Anterior cingulate cortex (tissue), 58 donors: ENCODE measurements around the gene B3GNT3.
A peak's percentile ranks its signal among the peaks of the same experiment; 100 is the strongest.

Source experiments
- DNase-seq, 58 donors: peaks; one replicate each; lab custom pipeline; 2025; lab: John Stamatoyannopoulos, UW

B3GNT3 gene, protein sequence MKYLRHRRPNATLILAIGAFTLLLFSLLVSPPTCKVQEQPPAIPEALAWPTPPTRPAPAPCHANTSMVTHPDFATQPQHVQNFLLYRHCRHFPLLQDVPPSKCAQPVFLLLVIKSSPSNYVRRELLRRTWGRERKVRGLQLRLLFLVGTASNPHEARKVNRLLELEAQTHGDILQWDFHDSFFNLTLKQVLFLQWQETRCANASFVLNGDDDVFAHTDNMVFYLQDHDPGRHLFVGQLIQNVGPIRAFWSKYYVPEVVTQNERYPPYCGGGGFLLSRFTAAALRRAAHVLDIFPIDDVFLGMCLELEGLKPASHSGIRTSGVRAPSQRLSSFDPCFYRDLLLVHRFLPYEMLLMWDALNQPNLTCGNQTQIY

DNA sequence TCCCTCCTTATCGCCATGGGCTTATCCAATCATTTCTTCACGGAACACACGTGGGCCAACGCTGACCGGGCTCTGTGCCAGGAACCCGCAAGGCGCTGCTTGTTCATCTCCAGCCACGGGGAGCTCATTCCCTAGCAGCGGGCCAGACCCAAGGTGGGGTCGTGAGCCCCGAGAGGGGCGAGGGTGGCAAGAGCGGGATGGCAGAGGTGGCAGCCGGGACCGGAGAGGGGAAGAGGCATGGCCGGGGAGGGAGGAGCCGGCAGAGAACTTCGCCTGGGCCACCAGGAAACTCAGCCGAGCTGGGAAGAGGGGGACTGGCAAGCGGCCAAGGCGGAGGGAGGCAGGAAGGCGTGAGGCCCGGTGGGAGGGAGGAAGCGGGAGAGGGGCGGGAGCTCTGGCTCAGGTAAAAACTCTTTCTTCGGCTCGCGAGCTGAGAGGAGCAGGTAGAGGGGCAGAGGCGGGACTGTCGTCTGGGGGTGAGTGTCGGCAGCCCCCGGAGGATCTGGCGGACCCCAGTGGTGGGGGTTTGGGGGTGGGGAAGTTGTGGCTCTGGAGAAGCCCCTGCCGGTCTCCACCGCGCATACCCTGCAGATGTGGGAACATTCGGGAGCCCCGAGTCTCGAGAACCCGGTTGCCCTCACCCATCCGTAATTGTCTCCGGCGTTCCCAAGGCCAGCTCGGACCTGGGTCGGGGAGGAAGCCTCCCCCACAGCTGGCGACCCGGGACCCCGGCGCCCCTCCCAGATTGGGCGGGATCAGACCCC, at the start of gene B3GNT3:
B3GNT3 (plus strand) TSS at position 408 of the 764 bp plus-strand sequence. CDS start 12,670 bp downstream, outside the sequence.
- DNase-seq = peak in 1 of 58 donors; percentile 4

DNA sequence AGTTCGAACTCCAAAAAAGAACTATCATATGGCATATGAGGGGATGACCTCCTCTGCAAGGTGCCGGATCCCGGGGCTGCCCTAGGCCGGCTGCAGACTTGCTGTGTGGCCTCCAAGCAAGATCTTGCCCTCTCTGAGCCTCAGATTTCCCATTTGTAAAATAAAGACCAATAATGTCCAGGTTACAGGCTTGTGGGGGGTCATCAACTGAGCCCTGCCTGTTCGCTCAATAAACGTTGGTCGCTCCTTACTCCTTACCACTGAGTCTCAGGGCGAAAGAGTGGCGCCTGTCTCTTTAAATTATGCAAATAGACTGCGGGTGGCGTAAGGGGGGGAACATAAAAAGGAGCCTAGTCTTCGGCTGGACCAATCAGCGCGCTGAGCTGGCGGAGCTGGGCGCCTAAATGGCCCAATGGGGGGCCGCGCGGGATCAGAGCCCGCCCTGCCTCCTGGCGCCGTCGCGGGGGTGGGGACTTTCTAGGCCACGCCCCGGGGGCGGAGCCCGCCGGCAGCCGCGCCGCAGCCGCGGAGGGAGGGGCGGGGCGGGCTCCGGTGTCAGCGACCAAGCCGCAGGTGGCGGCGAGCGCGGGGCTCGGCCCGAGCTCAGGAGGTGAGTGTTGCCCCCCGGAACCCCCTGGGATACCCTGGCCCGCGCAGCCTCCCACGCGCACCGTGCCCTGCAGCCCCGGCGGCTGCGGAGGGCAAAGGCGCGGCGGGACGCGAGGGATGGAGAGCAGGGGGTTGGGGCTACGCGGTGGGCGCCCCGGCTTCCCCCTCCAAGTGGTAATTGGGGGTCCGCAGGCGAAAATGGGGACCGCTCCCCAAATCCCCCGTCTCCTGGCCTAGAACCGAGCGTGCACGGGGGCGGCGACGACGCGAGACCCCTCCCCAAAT, 47.5 kb upstream of the B3GNT3 start:
- DNase-seq = peak; percentile 69 to 97 (median 92)

DNA sequence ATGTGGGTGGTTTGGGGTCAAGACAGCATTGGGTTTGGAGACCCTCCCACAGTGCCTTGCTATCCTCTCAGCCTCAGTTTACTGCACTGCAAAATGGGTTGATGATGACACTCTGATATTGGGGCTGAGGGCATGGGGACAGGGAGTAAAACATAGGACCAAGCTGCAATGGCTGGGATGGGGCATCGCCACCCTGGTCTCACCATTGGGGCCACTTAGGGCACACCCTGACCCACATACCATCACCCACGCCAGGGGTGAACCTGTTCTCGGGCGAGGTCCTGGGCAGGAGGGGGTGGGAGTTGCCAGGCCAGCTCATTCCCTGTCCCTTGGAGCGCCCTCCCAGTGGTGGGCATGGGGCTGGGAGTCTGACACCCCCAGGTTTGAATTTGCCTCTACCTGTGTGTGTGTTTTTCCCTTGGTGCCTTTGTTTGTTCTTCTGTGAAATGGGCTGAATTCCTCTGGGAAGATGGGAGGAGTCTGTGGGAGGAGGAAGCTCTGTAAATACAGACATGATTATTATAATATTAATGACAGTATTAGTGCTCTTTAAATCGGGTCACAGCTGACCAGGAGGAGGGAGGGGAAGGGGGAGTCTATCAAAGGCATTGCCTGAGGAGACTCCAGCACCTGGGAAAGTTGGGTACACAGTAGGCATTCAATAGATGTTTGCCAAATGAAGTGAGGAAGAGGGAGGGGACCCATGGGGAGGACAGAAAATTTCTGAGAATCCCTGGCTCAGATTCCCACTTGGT, 45.9 kb upstream of the B3GNT3 start:
- no peak for DNase-seq

DNA sequence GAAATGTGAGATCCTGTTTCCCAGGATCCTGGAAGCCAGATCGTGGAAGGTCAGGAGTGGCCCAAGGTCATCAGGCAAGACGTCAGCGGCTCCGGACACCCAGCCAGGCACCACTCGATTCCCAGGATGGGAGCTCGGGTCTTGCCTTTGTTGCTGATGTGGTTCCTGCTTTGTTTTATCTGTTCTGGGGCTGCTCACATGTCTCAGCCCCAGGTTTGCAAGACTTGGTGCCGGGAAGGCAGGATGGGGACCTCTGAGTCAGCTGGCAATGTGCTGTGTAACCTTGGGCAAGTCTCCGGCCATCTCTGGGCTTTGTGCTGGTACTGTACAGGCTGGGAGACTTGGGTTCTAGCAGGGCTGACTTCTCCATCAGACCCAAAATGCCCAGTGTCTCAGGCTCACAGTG, 45.0 kb upstream of the B3GNT3 start:
- DNase-seq = peak in 8 of 58 donors; percentile 3 to 44 (median 20)

DNA sequence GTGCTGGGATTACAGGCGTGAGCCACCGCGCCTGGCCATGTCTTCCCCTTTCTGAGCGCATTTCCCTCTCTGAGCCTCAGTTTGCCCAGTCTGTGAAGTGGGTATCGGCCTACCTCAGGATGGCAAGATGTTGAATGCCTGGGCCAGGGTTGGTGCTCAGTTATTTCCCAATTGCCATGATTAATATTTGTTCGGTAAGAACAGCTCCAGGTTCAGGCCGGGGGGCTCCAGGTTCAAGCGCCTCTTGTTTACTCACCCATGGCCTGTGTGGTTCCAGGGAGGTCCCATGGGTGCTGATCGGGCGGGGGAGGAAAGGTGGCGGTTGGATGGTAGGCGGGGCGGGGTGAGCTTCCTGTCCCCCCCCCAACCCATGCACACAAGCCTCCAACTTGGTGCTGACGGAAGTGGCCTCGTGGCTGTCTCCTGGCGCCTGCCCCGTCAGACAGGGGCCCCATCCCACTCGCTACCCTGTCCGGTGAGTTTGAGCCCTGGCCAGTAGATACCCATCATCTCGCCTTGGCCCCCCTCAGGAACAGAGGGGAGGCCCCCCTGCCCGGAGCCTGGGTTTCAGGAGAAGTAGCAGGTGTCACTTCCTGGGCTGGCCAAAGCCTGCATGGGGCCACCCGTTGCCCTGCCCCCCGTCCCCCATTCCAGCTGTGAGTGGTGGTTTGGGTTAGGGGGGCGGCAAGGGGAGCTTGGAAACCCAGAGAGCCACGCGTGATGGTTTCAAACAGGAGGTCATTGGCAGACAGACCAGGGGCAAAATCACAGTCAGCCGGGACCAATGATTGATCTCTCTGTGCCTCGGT, 43.6 kb upstream of the B3GNT3 start, which contains the start of gene FCHO1:
FCHO1 (plus strand) TSS at position 375 of the 809 bp plus-strand sequence. CDS start 3,688 bp downstream, outside the sequence.
- peak in 32 of 58 donors; percentile 3 to 57 (median 30) for DNase-seq

DNA sequence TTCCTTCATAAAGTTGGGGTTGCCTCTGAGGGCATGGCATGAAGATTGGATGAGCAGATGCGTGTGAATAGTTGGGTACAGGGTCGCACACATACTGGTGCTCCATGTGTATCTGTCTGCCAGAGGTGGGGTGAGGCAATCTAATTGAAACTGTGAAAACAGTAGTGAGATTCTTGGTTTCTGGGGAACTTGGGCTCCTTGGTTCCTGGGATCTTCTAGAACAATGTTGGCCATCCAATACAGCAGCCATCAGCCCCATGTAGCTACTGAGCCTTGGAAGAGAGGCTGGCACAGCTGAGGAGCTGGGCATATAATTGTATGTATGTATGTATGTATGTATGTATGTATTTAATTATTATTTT, 43.0 kb upstream of the B3GNT3 start:
- no peak for DNase-seq

DNA sequence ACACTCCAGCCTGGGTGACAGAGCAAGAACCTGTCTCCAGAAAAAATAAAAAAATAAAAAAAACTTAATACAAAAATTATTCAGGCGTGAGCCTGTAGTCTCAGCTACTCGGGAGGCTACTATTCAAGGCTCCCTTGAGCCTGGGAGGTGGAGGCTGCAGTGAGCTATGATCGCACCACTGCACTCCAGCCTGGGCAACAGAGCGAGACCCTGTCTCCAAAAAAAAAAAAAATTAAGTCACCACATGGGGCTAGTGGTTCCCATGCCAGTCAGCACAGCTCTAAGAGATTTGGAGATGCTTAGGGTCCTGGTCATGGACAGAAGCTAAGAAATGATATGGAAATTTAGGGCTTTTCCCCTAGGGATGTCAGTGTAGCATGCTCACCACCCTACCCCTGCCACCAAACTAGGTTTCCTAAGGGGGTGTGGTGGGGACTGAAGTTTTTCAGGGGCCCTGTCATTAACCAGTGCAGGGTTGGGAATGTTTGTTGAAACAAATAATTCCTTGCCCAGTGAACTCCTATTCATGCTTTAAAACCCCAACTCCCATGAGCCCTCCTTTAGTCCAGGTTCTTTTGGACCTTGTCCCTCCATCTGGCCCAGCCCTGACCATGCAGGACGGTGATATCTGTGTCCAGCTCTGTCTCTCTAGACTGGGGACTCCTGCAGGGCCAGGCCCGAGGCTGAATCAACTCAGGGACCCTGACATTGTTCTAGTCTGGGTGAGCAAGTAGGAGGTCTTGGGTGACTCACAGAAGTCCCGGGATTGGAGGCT, 41.9 kb upstream of the B3GNT3 start:
- DNase-seq = no peak

DNA sequence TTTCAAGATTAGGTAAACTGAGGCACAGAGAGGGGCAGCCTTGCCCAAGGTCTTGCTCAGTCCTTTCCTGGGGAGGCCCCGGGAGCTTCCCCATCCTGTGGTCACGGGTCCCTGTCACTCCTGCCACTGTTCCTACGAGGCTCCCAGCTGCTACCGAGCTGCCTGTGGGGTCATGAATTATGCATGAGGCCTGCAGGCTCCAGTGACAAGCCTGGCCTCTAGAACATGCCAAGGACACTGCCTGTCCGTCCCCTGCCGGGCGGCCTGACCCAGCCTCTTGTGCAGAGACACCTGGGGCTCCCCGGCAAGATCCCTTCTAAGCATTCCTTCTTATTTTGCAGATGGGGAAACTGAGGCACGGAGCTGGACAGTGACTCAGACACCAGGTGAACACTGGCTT, 41.0 kb upstream of the B3GNT3 start:
- peak in 49 of 58 donors; percentile 8 to 93 (median 70) for DNase-seq

DNA sequence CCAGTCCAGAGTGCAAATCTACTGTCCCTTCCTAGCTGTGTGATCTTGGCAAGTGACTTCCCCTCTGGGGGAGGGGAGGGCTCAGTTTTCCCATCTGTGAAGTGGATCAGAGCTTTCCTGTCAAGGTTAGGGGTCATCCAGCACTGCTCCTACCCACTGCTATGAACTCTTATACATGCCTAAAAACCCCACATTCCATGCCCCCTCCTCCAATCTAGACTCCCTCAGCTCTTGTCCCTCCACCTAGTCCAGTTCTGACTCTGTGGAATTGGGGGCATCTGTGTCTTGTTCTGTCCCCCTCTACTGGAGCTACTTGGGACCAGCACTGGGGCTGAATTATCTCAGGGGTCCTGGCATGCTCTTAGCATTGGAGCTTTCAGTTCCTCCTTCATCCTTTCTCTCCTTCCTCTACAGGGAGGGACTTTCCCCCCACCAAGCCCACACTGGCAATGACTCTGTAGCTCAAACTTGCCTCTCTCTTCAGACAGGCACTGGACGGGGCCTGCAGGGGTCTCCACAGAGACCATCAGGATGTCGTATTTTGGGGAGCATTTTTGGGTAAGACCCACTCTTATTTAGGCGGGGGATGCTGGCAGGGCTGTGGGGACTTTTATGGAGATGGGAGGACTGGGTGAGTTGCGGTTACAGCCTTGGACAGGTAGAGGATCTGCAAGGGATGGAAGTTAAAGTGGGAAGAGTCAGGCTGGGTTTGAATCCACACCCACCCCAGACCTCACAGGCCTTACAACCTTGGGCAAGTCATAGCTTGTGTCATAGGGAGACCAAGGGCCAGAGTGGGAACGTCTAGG, 40.1 kb upstream of the B3GNT3 start:
- DNase-seq = peak in 2 of 58 donors; percentile 6 to 15

DNA sequence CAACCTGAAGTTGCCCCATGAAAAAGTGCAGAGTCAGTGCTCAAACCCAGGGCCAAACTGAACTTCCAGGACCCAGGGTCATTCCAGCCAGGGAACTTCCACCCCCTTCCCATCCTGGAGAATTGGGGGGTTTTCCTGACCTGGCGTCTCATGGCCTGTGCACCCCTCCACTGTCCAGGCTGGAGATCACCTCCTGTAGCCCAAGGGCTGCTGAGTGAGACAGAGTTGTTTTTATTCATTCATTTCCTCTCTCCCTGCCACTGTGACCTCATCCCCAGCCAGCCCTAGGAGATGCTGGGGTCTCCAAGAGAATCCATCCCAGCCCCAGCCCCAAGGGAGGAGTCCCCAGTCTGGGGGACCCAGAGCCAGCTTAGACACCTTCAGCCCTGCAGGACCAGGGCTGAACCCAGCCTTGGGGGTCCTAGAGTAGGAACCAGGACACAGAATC, 39.5 kb upstream of the B3GNT3 start:
- DNase-seq = no peak

DNA sequence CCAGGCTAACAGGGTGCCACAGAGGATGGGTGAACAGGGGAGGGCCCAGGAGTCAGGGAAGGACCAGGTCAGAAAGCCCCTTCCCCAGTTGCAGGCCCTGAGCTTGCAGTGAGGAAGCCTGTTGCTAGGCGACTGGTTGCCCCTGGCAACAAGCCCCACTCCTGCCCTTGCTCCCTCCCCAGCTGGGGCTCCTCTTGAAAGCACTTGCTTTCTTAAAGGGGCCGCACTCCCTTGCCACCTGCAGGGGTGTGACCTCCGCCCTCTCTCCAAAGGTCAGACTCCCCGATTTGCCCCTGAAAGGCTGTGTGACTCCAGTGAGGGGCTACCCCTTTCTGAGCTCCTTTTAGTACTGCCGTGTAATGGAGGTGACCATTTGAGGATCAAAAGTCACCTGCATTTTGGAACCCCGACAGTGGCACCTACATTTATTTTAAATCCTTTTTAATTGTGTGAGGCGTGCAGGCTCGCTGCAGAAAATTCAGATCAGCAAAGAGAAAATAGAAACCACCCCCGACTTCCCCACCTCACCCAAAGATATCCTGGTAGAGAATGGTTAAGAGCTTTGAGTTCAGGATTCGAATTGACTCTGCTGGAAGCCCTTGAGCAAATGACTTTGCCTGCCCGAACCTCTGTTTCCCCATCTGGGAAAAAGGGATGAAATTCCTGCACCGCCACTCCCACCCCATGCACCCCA, 38.8 kb upstream of the B3GNT3 start:
- DNase-seq = peak in 55 of 58 donors; percentile 9 to 93 (median 75)

DNA sequence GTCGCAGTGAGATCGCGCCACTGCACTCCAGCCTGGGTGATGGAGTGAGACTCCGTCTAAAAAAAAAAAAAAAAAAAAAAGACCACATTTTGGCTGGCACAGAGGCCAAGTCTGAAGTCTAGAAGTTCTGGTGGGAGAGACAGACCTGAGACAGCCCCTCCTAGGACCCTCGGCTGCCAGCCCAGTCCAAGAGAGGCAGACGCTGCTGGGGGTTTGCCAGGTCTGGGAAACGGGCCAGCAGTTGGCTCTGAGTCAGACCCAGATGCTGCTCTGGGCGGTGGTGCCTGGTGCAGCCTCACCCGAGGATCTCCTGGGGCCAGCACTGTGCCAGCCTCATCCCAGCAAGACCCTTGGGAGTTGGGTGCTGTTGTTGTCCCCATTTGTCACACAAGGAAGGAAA, 37.8 kb upstream of the B3GNT3 start:
- peak in 57 of 58 donors; percentile 22 to 99 (median 90) for DNase-seq

DNA sequence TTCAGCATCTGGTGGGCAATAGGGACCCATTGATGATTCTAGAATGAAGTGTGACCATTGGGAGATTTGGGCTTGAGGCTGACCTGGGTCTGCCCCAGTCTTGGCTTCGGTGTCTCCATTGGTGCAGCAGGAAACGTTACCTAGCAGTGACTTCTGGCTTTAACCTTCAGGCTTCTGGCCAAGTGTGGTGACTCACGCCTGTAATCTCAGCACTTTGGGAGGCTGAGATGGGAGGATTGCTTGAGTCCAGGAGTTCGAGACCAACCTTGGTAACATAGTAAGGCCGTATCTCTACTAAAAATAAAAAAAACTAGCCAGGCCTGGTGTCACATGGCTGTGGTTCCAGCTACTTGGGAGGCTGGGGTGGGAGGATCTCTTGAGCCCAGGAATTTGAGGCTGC, 36.4 kb upstream of the B3GNT3 start:
- DNase-seq = no peak

DNA sequence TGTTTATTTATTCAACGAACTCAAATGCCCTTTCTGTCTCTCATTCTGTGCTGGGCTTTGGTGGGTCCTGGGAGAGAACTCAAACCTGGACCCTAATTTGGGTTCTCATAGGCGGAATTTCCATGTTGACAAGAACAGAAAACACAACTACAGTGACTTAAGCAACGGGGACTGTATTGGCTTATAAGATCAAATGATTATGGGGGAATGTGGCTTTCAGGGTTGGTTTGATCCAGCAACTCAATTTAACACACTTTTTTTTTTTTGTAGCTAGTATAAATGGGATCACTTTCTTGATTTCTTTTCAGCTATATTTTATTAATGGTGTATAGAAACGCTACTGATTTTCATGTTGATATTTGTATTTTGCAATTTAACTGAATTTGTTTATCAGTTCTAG, 33.8 kb upstream of the B3GNT3 start:
- DNase-seq = no peak

DNA sequence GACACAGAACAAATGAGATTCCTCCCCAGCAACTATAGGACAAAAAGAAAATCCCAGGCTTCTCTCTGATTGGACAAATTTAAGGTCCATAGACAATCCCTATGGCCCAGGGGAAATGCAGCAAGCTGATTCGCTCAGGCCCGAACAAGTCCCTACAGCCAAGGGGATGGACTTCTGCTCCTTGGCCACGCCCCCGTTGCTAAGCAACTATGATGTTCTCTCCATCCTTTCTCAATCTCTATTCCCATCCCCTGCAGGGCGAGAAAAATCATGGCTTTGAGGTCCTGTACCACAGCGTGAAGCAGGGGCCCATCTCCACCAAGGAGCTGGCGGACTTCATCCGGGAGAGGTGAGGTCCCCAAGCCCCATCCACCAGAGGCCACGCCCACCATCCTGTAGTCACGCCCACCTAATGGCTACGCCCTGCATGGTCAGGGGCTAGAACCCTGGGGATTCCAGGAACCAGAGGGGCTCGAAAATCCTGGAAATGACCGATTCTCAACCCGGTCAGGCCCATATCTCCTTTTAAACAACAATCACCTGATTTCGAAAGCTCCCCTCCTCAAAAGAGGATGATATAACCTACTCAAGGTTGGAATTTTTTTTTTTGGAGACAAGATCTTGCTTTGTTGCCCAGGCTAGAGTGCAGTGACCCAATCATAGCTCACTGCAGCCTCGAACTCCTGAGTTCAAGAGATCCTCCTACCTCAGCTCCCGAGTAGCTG, 32.3 kb upstream of the B3GNT3 start:
- DNase-seq = peak in 37 of 58 donors; percentile 7 to 64 (median 38)

DNA sequence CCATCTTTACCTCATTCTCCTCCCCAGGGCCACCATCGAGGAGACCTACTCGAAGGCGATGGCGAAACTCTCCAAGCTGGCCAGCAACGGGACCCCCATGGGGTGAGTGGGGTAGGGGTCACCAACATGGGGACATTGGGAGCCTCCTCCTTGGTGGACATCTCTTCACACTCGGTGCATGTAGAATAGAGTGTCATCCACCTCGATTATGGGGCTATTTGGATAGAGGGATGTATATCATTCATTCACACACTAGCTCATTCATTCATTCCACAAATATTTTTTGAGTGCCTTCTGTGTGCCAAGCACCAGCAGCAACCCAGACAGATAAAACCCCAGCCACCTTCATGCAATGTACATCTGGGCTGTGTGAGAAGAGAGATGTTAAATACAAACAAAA, 30.6 kb upstream of the B3GNT3 start:
- no peak for DNase-seq
